GM23248 (cell line): ENCODE data around the gene TMEM151B.

Source experiments
- EZH2 ChIP-seq: fragments of 200-600 bp; sonication (generic); IDR thresholded peaks from 2 replicates; pipeline ENCODE4 v1.6.1; 2018; ENCODE audit warnings: antibody characterized with exemption, mild to moderate bottlenecking; ENCODE audit not compliant: insufficient read depth, poor library complexity, severe bottlenecking
- EZH2phosphoT487 ChIP-seq: fragments of 200-600 bp; sonication (generic); IDR thresholded peaks from 2 replicates; pipeline ENCODE4 v1.6.1; 2018; ENCODE audit warnings: antibody characterized with exemption, moderate library complexity, mild to moderate bottlenecking, low read depth; ENCODE audit not compliant: insufficient read depth

- no peak for TF ChIP-seq EZH2
- no peak for TF ChIP-seq EZH2phosphoT487
Observed at GRCh38 chr6:44270526-44271405, 516 bp downstream of the TMEM151B start.
